SK-N-MC (cell line): ENCODE measurements around the gene IL21R.

Source experiments
- EZH2 ChIP-seq: fragments of 200-600 bp; sonication (generic); IDR thresholded peaks from one replicate; pipeline ENCODE4 v1.6.1; 2017; ENCODE audit warnings: antibody characterized with exemption
- POLR2AphosphoS5 ChIP-seq: IDR thresholded peaks from 2 replicates; pipeline ENCODE4 v1.6.1; 2012; ENCODE audit warnings: mild to moderate bottlenecking, low read depth, low read length, borderline replicate concordance

DNA sequence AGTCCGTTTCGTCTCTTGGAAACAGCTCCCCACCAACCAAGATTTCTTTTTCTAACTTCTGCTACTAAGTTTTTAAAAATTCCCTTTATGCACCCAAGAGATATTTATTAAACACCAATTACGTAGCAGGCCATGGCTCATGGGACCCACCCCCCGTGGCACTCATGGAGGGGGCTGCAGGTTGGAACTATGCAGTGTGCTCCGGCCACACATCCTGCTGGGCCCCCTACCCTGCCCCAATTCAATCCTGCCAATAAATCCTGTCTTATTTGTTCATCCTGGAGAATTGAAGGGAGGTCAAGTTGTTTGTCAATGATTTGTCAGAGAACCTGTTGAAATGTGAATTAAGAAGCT lies 48.2 kb downstream of the IL21R start:
- TF ChIP-seq EZH2 (no peak), POLR2AphosphoS5 (no peak)
